ENCODE results near the gene MPG. TPM values are rescaled to one million over a fixed set of nuclear protein-coding genes. Genes with fewer than 3 reads are reported as not detected.

MPG gene
- total RNA-seq, 1 experiment from 2014 or later: 32.6 TPM

DNA sequence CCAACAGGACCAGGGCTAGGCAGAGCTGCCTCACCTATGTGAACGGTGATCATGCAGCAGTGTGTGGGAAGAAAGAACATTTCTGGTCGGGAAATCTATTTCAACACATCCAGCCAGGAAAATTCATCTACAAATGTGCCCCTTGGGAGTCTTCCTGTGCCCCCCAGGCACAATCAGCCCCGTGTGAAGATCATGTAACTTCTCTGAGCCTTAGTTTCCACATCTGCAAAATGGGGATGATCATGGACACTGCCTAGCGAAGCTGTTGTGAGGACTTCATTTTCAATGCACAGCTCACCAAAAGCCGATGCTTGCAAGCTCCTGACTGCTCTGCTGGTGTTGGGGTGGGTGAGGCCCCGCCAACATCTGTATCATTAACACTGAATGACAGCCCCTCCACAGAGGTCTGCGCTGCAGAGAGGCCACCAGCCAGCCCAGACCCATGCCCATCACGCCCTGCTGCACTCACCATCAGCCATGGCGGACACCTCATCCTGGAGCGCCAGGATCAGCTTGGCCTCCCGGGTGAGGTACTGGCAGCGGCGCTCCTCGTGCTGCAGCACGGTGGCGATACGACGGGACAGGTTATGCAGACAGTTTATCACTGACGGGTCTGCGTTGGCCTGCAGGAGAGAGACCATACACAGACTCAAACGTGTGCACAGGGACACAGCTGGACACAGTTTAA is 34.3 kb downstream of the MPG start:
- Histone ChIP-seq H3K9me2 (ENCODE audit: insufficient read depth) (no peaks in the 10 kb centered on the region), H2AFZ (ENCODE audit: low read depth, low read length, poor library complexity, severe bottlenecking) (no peak overlapping the region), H3K9ac (ENCODE audit: low read length) (no peak overlapping the region), H3K27ac (ENCODE audit: low read depth, low read length) (no peak overlapping the region), H4K20me1 (ENCODE audit: insufficient read depth) (no peaks in the 10 kb centered on the region), H3K27me3 (ENCODE audit: insufficient read depth, low read length) (no peaks in the 10 kb centered on the region), H3K4me2 (ENCODE audit: low read length) (no peak overlapping the region), H3K4me3 (replicated peaks in 1 of 2; ENCODE audit: low read depth in 1 of 2, low read length in 2 of 2) (no peak overlapping the region), H3K79me2 (ENCODE audit: insufficient read depth, low read length) (no peaks in the 10 kb centered on the region), H3K4me1 (ENCODE audit: control insufficient read depth in 1 of 2, insufficient read depth in 2 of 2, low read length in 2 of 2) (peaks cover 8 to 26% of the 10 kb centered on the region in 2 experiments), H3K36me3 (ENCODE audit: control insufficient read depth in 1 of 2, insufficient read depth in 2 of 2, low read length in 2 of 2) (0 out of 4 replicates have a peak, but pooled peaks cover 0 to 6% of the 10 kb centered on the region in 2 experiments), H3K9me3 (ENCODE audit: control insufficient read depth in 1 of 2, insufficient read depth in 1 of 2, low read depth in 1 of 2, low read length in 2 of 2) (no peaks in the 10 kb centered on the region)
- no peak for ATAC-seq
- POLR2A ChIA-PET: no interaction called here
- BruUV-seq (replicated peaks): no TSS peak
- no peak for TF ChIP-seq JUND (IDR thresholded peaks at IDR 0.05)
- no peak for TF ChIP-seq ZFX (IDR thresholded peaks at IDR 0.05)
- TF ChIP-seq TCF7L2 (IDR thresholded peaks at IDR 0.05; ENCODE audit: borderline replicate concordance, extremely low read depth, insufficient read depth, insufficient read length): no peak
- no peak for TF ChIP-seq YY1 (IDR thresholded peaks at IDR 0.05; ENCODE audit: extremely low read depth, insufficient replicate concordance, low read depth, low read length)
- TF ChIP-seq EZH2 (IDR thresholded peaks at IDR 0.05): no peak
- TF ChIP-seq CEBPB (IDR thresholded peaks at IDR 0.05; ENCODE audit: low read depth): no peak
- TF ChIP-seq, protein P1, sequence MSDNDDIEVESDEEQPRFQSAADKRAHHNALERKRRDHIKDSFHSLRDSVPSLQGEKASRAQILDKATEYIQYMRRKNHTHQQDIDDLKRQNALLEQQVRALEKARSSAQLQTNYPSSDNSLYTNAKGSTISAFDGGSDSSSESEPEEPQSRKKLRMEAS (IDR thresholded peaks at IDR 0.05): no peak
- TF ChIP-seq ATF3 (IDR thresholded peaks at IDR 0.05): no peak
- no peak for TF ChIP-seq CBX3 (IDR thresholded peaks at IDR 0.05; ENCODE audit: low read depth)
- no peak for TF ChIP-seq POLR2A (IDR thresholded peaks at IDR 0.05; ENCODE audit: borderline replicate concordance, extremely low read depth, insufficient read depth, insufficient read length)
- no peak for TF ChIP-seq RAD21 (IDR thresholded peaks at IDR 0.05; ENCODE audit: low read depth)
- TF ChIP-seq, protein P2, sequence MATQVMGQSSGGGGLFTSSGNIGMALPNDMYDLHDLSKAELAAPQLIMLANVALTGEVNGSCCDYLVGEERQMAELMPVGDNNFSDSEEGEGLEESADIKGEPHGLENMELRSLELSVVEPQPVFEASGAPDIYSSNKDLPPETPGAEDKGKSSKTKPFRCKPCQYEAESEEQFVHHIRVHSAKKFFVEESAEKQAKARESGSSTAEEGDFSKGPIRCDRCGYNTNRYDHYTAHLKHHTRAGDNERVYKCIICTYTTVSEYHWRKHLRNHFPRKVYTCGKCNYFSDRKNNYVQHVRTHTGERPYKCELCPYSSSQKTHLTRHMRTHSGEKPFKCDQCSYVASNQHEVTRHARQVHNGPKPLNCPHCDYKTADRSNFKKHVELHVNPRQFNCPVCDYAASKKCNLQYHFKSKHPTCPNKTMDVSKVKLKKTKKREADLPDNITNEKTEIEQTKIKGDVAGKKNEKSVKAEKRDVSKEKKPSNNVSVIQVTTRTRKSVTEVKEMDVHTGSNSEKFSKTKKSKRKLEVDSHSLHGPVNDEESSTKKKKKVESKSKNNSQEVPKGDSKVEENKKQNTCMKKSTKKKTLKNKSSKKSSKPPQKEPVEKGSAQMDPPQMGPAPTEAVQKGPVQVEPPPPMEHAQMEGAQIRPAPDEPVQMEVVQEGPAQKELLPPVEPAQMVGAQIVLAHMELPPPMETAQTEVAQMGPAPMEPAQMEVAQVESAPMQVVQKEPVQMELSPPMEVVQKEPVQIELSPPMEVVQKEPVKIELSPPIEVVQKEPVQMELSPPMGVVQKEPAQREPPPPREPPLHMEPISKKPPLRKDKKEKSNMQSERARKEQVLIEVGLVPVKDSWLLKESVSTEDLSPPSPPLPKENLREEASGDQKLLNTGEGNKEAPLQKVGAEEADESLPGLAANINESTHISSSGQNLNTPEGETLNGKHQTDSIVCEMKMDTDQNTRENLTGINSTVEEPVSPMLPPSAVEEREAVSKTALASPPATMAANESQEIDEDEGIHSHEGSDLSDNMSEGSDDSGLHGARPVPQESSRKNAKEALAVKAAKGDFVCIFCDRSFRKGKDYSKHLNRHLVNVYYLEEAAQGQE (IDR thresholded peaks at IDR 0.05; ENCODE audit: low read depth): no peak
- TF ChIP-seq ELF1 (IDR thresholded peaks at IDR 0.05; ENCODE audit: borderline replicate concordance, low read depth): no peak
- intact Hi-C loops (cut with micrococcal nuclease): no loop called here
- CTCF ChIA-PET: no interaction called here
- no peak for DNase-seq (ENCODE audit: low read depth, low spot score)
- RAD21 ChIA-PET (ENCODE audit: low non-redundant PET in 1 of 2, low total read pairs in 2 of 2, uncharacterized antibody in 2 of 2, unreplicated experiment in 2 of 2): no interaction called here
